ENCODE measurements around the gene MIS12.

GRCh38 chr17:5492970-5493369 is 6.6 kb downstream of the MIS12 start:
- no peak for TF ChIP-seq CTCF (conservative IDR thresholded peaks at IDR 0.05; ENCODE audit: low read length)
- TF ChIP-seq EZH2phosphoT487 (IDR thresholded peaks at IDR 0.05; ENCODE audit: borderline replicate concordance) = no peak

All from Loucy (cell line).